ENCODE measurements around the gene KLHDC3. TPM values are rescaled to one million over a fixed set of nuclear protein-coding genes. Genes with fewer than 3 reads are reported as not detected.

Gene KLHDC3
- polyA plus RNA-seq, 4 donors = 72.4 to 103 (median 75.3) TPM

- H3K4me1 ChIP-seq (ENCODE audit: control insufficient read depth in 3 of 3, insufficient read depth in 2 of 3, low read depth in 1 of 3, low read length in 2 of 3) = peaks cover 7 to 29% (median 9%) of the 10 kb centered on the region in 3 donors
- no peak for DNase-seq
- H3K27me3 ChIP-seq (ENCODE audit: control insufficient read depth in 3 of 3, insufficient read depth in 3 of 3, low read length in 3 of 3) = no peaks in the 10 kb centered on the region
- peaks cover 0 to 10% (median 0%) of the 10 kb centered on the region in 3 donors for H3K36me3 ChIP-seq (ENCODE audit: control insufficient read depth in 3 of 3, insufficient read depth in 2 of 3, low read depth in 1 of 3, low read length in 3 of 3)
- FAIRE-seq = no peak
- H3K4me3 ChIP-seq (ENCODE audit: low read depth in 1 of 3, low read length in 3 of 3) = no peak overlapping the region
- WGBS, 3 donors = 89 to 95% (median 92%) methylated on average over 5 of the region's 5 CpGs
- no peak overlapping the region for H3K27ac ChIP-seq (ENCODE audit: low read depth in 1 of 3, low read length in 2 of 3)
- H3K9me3 ChIP-seq (ENCODE audit: control insufficient read depth in 2 of 2, insufficient read depth in 1 of 2, low read depth in 1 of 2, low read length in 1 of 2) = no peaks in the 10 kb centered on the region
Observed at GRCh38 chr6:42981836-42982235, 32.2 kb upstream of the KLHDC3 start.

- peak within 1 kb of the TSS; percentile 80 to 90 (median 88) for H3K27ac ChIP-seq (ENCODE audit: low read depth in 1 of 3, low read length in 2 of 3)
- WGBS, 3 donors = 1% methylated on average over 44 to 59 of the region's 59 CpGs
- no peaks in the 10 kb centered on the region for H3K9me3 ChIP-seq (ENCODE audit: control insufficient read depth in 2 of 2, insufficient read depth in 1 of 2, low read depth in 1 of 2, low read length in 1 of 2)
- peak within 1 kb of the TSS; percentile 59 to 74 (median 73) for H3K4me3 ChIP-seq (ENCODE audit: low read depth in 1 of 3, low read length in 3 of 3)
- H3K27me3 ChIP-seq (ENCODE audit: control insufficient read depth in 3 of 3, insufficient read depth in 3 of 3, low read length in 3 of 3) = no peaks in the 10 kb centered on the region
- FAIRE-seq (no peak), DNase-seq (peak; percentile 98 to 100)
- H3K36me3 ChIP-seq (ENCODE audit: control insufficient read depth in 3 of 3, insufficient read depth in 2 of 3, low read depth in 1 of 3, low read length in 3 of 3) = peaks cover 0 to 18% (median 2%) of the 10 kb centered on the region in 3 donors
- H3K4me1 ChIP-seq (ENCODE audit: control insufficient read depth in 3 of 3, insufficient read depth in 2 of 3, low read depth in 1 of 3, low read length in 2 of 3) = peaks cover 4 to 46% (median 7%) of the 10 kb centered on the region in 3 donors
Observed at GRCh38 chr6:42984001-42984923, 29.8 kb upstream of the KLHDC3 start, which contains the start of gene PPP2R5D. Gene PPP2R5D, plus strand, starts transcription at chr6:42984570. Its CDS starts 108 bp downstream, at chr6:42984678.

GRCh38 chr6:42984924-42985475, 29.0 kb upstream of the KLHDC3 start:
- DNase-seq = peak in 1 of 2 donors; percentile 33
- H3K4me1 ChIP-seq (ENCODE audit: control insufficient read depth in 3 of 3, insufficient read depth in 2 of 3, low read depth in 1 of 3, low read length in 2 of 3) = peaks cover 0 to 47% (median 4%) of the 10 kb centered on the region in 3 donors
- H3K27ac ChIP-seq (ENCODE audit: low read depth in 1 of 3, low read length in 2 of 3) = peak overlapping the region in 2 of 3 donors; percentile 75 to 77
- peaks cover 0 to 22% (median 3%) of the 10 kb centered on the region in 3 donors for H3K36me3 ChIP-seq (ENCODE audit: control insufficient read depth in 3 of 3, insufficient read depth in 2 of 3, low read depth in 1 of 3, low read length in 3 of 3)
- no peak for FAIRE-seq
- peak overlapping the region; percentile 59 to 74 (median 73) for H3K4me3 ChIP-seq (ENCODE audit: low read depth in 1 of 3, low read length in 3 of 3)
- 5 to 11% (median 5%) methylated on average over 12 to 13 of the region's 13 CpGs for WGBS, 3 donors
- H3K9me3 ChIP-seq (ENCODE audit: control insufficient read depth in 2 of 2, insufficient read depth in 1 of 2, low read depth in 1 of 2, low read length in 1 of 2) = no peaks in the 10 kb centered on the region
- no peaks in the 10 kb centered on the region for H3K27me3 ChIP-seq (ENCODE audit: control insufficient read depth in 3 of 3, insufficient read depth in 3 of 3, low read length in 3 of 3)

- no peak for FAIRE-seq
- no peak for DNase-seq
- Histone ChIP-seq H3K4me1 (ENCODE audit: control insufficient read depth in 3 of 3, insufficient read depth in 2 of 3, low read depth in 1 of 3, low read length in 2 of 3) (peaks cover 0 to 57% (median 4%) of the 10 kb centered on the region in 3 donors), H3K9me3 (ENCODE audit: control insufficient read depth in 2 of 2, insufficient read depth in 1 of 2, low read depth in 1 of 2, low read length in 1 of 2) (no peaks in the 10 kb centered on the region), H3K4me3 (ENCODE audit: low read depth in 1 of 3, low read length in 3 of 3) (no peak overlapping the region), H3K27me3 (ENCODE audit: control insufficient read depth in 3 of 3, insufficient read depth in 3 of 3, low read length in 3 of 3) (no peaks in the 10 kb centered on the region), H3K27ac (ENCODE audit: low read depth in 1 of 3, low read length in 2 of 3) (peak overlapping the region in 1 of 3 donors; percentile 50), H3K36me3 (ENCODE audit: control insufficient read depth in 3 of 3, insufficient read depth in 2 of 3, low read depth in 1 of 3, low read length in 3 of 3) (peaks cover 0 to 34% (median 3%) of the 10 kb centered on the region in 3 donors)
- WGBS, 3 donors = 75 to 82% (median 81%) methylated on average over 5 of the region's 5 CpGs
Observed at GRCh38 chr6:42987533-42988451, 26.3 kb upstream of the KLHDC3 start.

GRCh38 chr6:42988486-42989020, 25.5 kb upstream of the KLHDC3 start:
- WGBS, 3 donors = 59 to 86% (median 70%) methylated on average over 1 of the region's 1 CpG
- Histone ChIP-seq H3K4me1 (ENCODE audit: control insufficient read depth in 3 of 3, insufficient read depth in 2 of 3, low read depth in 1 of 3, low read length in 2 of 3) (peaks cover 0 to 57% (median 4%) of the 10 kb centered on the region in 3 donors), H3K27me3 (ENCODE audit: control insufficient read depth in 3 of 3, insufficient read depth in 3 of 3, low read length in 3 of 3) (no peaks in the 10 kb centered on the region), H3K36me3 (ENCODE audit: control insufficient read depth in 3 of 3, insufficient read depth in 2 of 3, low read depth in 1 of 3, low read length in 3 of 3) (peaks cover 0 to 38% (median 3%) of the 10 kb centered on the region in 3 donors), H3K27ac (ENCODE audit: low read depth in 1 of 3, low read length in 2 of 3) (peak overlapping the region in 1 of 3 donors; percentile 80), H3K9me3 (ENCODE audit: control insufficient read depth in 2 of 2, insufficient read depth in 1 of 2, low read depth in 1 of 2, low read length in 1 of 2) (no peaks in the 10 kb centered on the region), H3K4me3 (ENCODE audit: low read depth in 1 of 3, low read length in 3 of 3) (no peak overlapping the region)
- no peak for DNase-seq
- FAIRE-seq = no peak

GRCh38 chr6:42989923-42990322, 24.1 kb upstream of the KLHDC3 start:
- WGBS, 3 donors = 34 to 60% (median 41%) methylated on average over 5 of the region's 5 CpGs
- H3K36me3 ChIP-seq (ENCODE audit: control insufficient read depth in 3 of 3, insufficient read depth in 2 of 3, low read depth in 1 of 3, low read length in 3 of 3) = peaks cover 0 to 50% (median 3%) of the 10 kb centered on the region in 3 donors
- H3K9me3 ChIP-seq (ENCODE audit: control insufficient read depth in 2 of 2, insufficient read depth in 1 of 2, low read depth in 1 of 2, low read length in 1 of 2) = no peaks in the 10 kb centered on the region
- H3K27me3 ChIP-seq (ENCODE audit: control insufficient read depth in 3 of 3, insufficient read depth in 3 of 3, low read length in 3 of 3) = no peaks in the 10 kb centered on the region
- DNase-seq (peak; percentile 89 to 96), FAIRE-seq (no peak)
- H3K4me3 ChIP-seq (ENCODE audit: low read depth in 1 of 3, low read length in 3 of 3) = no peak overlapping the region
- H3K4me1 ChIP-seq (ENCODE audit: control insufficient read depth in 3 of 3, insufficient read depth in 2 of 3, low read depth in 1 of 3, low read length in 2 of 3) = peaks cover 0 to 55% (median 4%) of the 10 kb centered on the region in 3 donors
- peak overlapping the region; percentile 62 to 80 (median 69) for H3K27ac ChIP-seq (ENCODE audit: low read depth in 1 of 3, low read length in 2 of 3)

GRCh38 chr6:42993445-42993844, 20.6 kb upstream of the KLHDC3 start:
- WGBS, 3 donors = 81 to 92% (median 92%) methylated on average over 2 of the region's 2 CpGs
- Histone ChIP-seq H3K36me3 (ENCODE audit: control insufficient read depth in 3 of 3, insufficient read depth in 2 of 3, low read depth in 1 of 3, low read length in 3 of 3) (peaks cover 0 to 48% (median 3%) of the 10 kb centered on the region in 3 donors), H3K27me3 (ENCODE audit: control insufficient read depth in 3 of 3, insufficient read depth in 3 of 3, low read length in 3 of 3) (no peaks in the 10 kb centered on the region), H3K9me3 (ENCODE audit: control insufficient read depth in 2 of 2, insufficient read depth in 1 of 2, low read depth in 1 of 2, low read length in 1 of 2) (no peaks in the 10 kb centered on the region), H3K27ac (ENCODE audit: low read depth in 1 of 3, low read length in 2 of 3) (no peak overlapping the region), H3K4me3 (ENCODE audit: low read depth in 1 of 3, low read length in 3 of 3) (no peak overlapping the region), H3K4me1 (ENCODE audit: control insufficient read depth in 3 of 3, insufficient read depth in 2 of 3, low read depth in 1 of 3, low read length in 2 of 3) (peaks cover 0 to 33% (median 0%) of the 10 kb centered on the region in 3 donors)
- DNase-seq (no peak), FAIRE-seq (no peak)

Data from small intestine (tissue), 7 donors.